ENCODE results near the gene PKD2.
"Not testable (repeated sequence)": the region's sequence is repeated elsewhere in the genome, so short reads cannot be mapped to it uniquely, and the experiment has no call there.

Gene PKD2

DNA sequence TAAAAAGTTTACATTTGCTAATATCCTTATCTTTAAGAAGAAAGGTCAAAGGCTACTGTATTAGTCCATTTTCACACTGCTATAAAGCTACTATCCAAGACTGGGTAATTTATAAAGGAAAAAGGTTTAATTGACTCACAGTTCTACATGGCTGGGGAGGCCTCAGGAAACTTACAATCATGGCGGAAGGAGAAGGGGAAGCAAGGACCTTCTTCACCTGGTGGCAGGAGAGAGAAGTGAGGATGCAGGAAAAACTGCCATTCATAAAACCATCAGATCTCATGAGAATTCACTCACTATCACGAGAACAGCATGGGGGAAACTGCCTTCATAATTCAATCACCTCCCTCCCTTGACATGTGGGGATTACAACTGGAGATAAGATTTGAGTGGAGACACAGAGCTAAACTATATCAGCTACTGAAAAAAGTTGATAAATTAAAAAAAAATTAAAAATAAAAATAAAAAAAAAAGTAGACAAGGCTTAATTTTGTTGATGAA, 8.2 kb upstream of the PKD2 start:
- not testable (repeated sequence) for H3K4me3 ChIP-seq (ENCODE audit: low read depth, low read length); H3K4me1 ChIP-seq; H3K27me3 ChIP-seq; DNase-seq; H3K9me3 ChIP-seq; H3K36me3 ChIP-seq
- peak; percentile 20; the same call in 1 of the 2 replicates for TF ChIP-seq CTCF (IDR thresholded peaks at IDR 0.05; ENCODE audit: low read depth, low read length)

GRCh38 chr4:88001871-88002270, 5.6 kb upstream of the PKD2 start:
- H3K4me1 ChIP-seq, result no peaks in the 10 kb centered on the region
- no peaks in the 10 kb centered on the region for H3K36me3 ChIP-seq
- no peak for TF ChIP-seq CTCF (IDR thresholded peaks at IDR 0.05; ENCODE audit: low read depth, low read length)
- H3K9me3 ChIP-seq, result no peaks in the 10 kb centered on the region
- H3K4me3 ChIP-seq (ENCODE audit: low read depth, low read length), result no peak overlapping the region
- no peak for DNase-seq
- no peaks in the 10 kb centered on the region; the same call in none of the 2 replicates for H3K27me3 ChIP-seq

DNA sequence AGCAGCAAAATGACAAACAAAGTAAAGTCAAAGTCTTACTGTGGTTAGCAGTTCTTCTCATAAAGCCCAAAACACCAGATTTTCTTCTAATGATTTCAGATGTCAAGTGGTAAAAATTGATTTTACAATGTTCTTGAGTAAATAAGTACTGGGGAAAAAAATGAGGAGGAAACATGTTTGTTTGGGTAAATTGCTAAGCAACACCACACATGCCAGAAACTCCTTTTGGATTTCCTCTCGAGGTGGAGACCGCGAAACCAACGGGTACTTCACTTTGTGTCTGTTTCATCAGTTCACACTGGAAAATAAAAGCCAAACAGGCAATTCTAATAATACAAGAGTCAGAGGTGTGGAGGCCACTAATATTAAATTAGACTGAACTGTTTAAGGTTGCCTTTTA, 4.6 kb upstream of the PKD2 start:
- TF ChIP-seq CTCF (IDR thresholded peaks at IDR 0.05; ENCODE audit: low read depth, low read length), result no peak
- H3K4me1 ChIP-seq, result no peaks in the 10 kb centered on the region
- no peak overlapping the region for H3K4me3 ChIP-seq (ENCODE audit: low read depth, low read length)
- no peaks in the 10 kb centered on the region; the same call in none of the 2 replicates for H3K27me3 ChIP-seq
- no peak for DNase-seq
- no peaks in the 10 kb centered on the region for H3K36me3 ChIP-seq
- no peaks in the 10 kb centered on the region for H3K9me3 ChIP-seq

DNA sequence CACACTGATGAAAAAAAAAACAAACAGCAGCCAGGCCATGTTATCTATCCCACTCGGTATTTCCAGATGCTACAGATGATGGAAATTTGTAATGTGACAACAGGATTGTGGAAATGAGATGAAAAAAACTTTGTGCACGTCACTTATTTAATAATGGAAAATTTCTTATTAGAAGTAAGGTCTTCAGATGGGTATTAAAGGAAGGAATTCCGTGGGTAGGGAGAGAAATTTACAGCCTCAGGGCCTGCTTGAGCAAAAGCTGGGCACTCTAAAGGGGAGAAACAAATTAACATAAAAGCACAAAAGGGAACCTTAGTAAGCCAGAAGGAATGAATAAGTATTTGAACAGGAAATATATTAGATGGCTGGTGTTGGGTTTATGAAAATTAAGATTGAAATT, 4.2 kb upstream of the PKD2 start:
- Histone ChIP-seq H3K9me3 (no peaks in the 10 kb centered on the region), H3K27me3 (no peaks in the 10 kb centered on the region; the same call in 1 of the 2 replicates), H3K36me3 (no peaks in the 10 kb centered on the region), H3K4me1 (no peaks in the 10 kb centered on the region), H3K4me3 (ENCODE audit: low read depth, low read length) (no peak overlapping the region)
- no peak for DNase-seq
- TF ChIP-seq CTCF (IDR thresholded peaks at IDR 0.05; ENCODE audit: low read depth, low read length), result no peak

- H3K36me3 ChIP-seq, result no peaks in the 10 kb centered on the region
- TF ChIP-seq CTCF (IDR thresholded peaks at IDR 0.05; ENCODE audit: low read depth, low read length), result no peak
- no peaks in the 10 kb centered on the region for H3K9me3 ChIP-seq
- no peak for DNase-seq
- no peak overlapping the region for H3K4me3 ChIP-seq (ENCODE audit: low read depth, low read length)
- H3K4me1 ChIP-seq, result no peaks in the 10 kb centered on the region
- H3K27me3 ChIP-seq, result no peaks in the 10 kb centered on the region; the same call in 1 of the 2 replicates
Measured at GRCh38 chr4:88005076-88005475, 2.4 kb upstream of the PKD2 start.

- DNase-seq, result no peak
- Histone ChIP-seq H3K27me3 (no peaks in the 10 kb centered on the region; the same call in 1 of the 2 replicates), H3K4me3 (ENCODE audit: low read depth, low read length) (no peak overlapping the region), H3K9me3 (no peaks in the 10 kb centered on the region), H3K4me1 (no peaks in the 10 kb centered on the region), H3K36me3 (no peaks in the 10 kb centered on the region)
- no peak for TF ChIP-seq CTCF (IDR thresholded peaks at IDR 0.05; ENCODE audit: low read depth, low read length)
Measured at GRCh38 chr4:88005946-88006345, 1.5 kb upstream of the PKD2 start.
